ENCODE data around the gene KCNMA1. TPM values are rescaled to one million over a fixed set of nuclear protein-coding genes. Genes with fewer than 3 reads are reported as not detected.

Gene KCNMA1
- total RNA-seq, 3 donors from 2014 or later (not counting 1 experiment from before 2014, with no cell fraction given) = 0.40 to 1.8 (median 0.63) TPM

- ATAC-seq = no peak
- H3K9me3 ChIP-seq (ENCODE audit: control insufficient read depth, insufficient read depth, low read length) = no peaks in the 10 kb centered on the region
- H3K27ac ChIP-seq (ENCODE audit: low read length) = no peak overlapping the region
- intact Hi-C loops (cut with micrococcal nuclease) = no loop called here
- no peak for DNase-seq
- no peak overlapping the region for H3K4me3 Mint-ChIP-seq
- no peak overlapping the region for H3K4me3 ChIP-seq (ENCODE audit: low read length)
- H3K9me3 Mint-ChIP-seq = no peaks in the 10 kb centered on the region
- no peaks in the 10 kb centered on the region for H3K36me3 Mint-ChIP-seq
- no peaks in the 10 kb centered on the region for H3K4me1 ChIP-seq (ENCODE audit: control insufficient read depth, insufficient read depth, low read length)
- H3K27me3 ChIP-seq (ENCODE audit: control insufficient read depth, insufficient read depth, low read length) = no peaks in the 10 kb centered on the region
- 92% methylated on average over 6 of the region's 7 CpGs for WGBS (ENCODE audit: insufficient coverage)
- H3K27me3 Mint-ChIP-seq (ENCODE audit: low read depth in 2 of 2) = peaks cover 7 to 8% of the 10 kb centered on the region in 2 donors
- TF ChIP-seq CTCF (IDR thresholded peaks at IDR 0.05) = no peak
- no peaks in the 10 kb centered on the region for H3K36me3 ChIP-seq (ENCODE audit: control insufficient read depth, insufficient read depth, low read length)
- no peak overlapping the region for H3K27ac Mint-ChIP-seq
- H3K4me1 Mint-ChIP-seq = no peaks in the 10 kb centered on the region
These were observed 192.1 kb downstream of the KCNMA1 start for GRCh38 chr10:77445547-77445946.

- no peak overlapping the region for H3K4me3 Mint-ChIP-seq
- no peaks in the 10 kb centered on the region for H3K36me3 ChIP-seq (ENCODE audit: control insufficient read depth, insufficient read depth, low read length)
- intact Hi-C loops (cut with micrococcal nuclease) = no loop called here
- ATAC-seq (no peak), DNase-seq (no peak)
- TF ChIP-seq CTCF (IDR thresholded peaks at IDR 0.05) = no peak
- WGBS (ENCODE audit: insufficient coverage) = 81% methylated on average over 2 of the region's 2 CpGs
- peaks cover 7 to 8% of the 10 kb centered on the region in 2 donors for H3K27me3 Mint-ChIP-seq (ENCODE audit: low read depth in 2 of 2)
- no peak overlapping the region for H3K27ac Mint-ChIP-seq
- H3K36me3 Mint-ChIP-seq = no peaks in the 10 kb centered on the region
- no peak overlapping the region for H3K27ac ChIP-seq (ENCODE audit: low read length)
- no peaks in the 10 kb centered on the region for H3K27me3 ChIP-seq (ENCODE audit: control insufficient read depth, insufficient read depth, low read length)
- H3K4me1 Mint-ChIP-seq = no peaks in the 10 kb centered on the region
- no peaks in the 10 kb centered on the region for H3K4me1 ChIP-seq (ENCODE audit: control insufficient read depth, insufficient read depth, low read length)
- no peak overlapping the region for H3K4me3 ChIP-seq (ENCODE audit: low read length)
- no peaks in the 10 kb centered on the region for H3K9me3 Mint-ChIP-seq
- no peaks in the 10 kb centered on the region for H3K9me3 ChIP-seq (ENCODE audit: control insufficient read depth, insufficient read depth, low read length)
These were observed 193.6 kb downstream of the KCNMA1 start for GRCh38 chr10:77444041-77444440.

GRCh38 chr10:77442699-77443189, 194.9 kb downstream of the KCNMA1 start:
- no peaks in the 10 kb centered on the region for H3K9me3 ChIP-seq (ENCODE audit: control insufficient read depth, insufficient read depth, low read length)
- Mint-ChIP-seq H3K27me3 (ENCODE audit: low read depth in 2 of 2) (peaks cover 7 to 8% of the 10 kb centered on the region in 2 donors), H3K36me3 (no peaks in the 10 kb centered on the region), H3K27ac (no peak overlapping the region), H3K4me1 (no peaks in the 10 kb centered on the region), H3K4me3 (no peak overlapping the region), H3K9me3 (no peaks in the 10 kb centered on the region)
- no peak for ATAC-seq
- no peak overlapping the region for H3K4me3 ChIP-seq (ENCODE audit: low read length)
- H3K4me1 ChIP-seq (ENCODE audit: control insufficient read depth, insufficient read depth, low read length) = no peaks in the 10 kb centered on the region
- WGBS (ENCODE audit: insufficient coverage) = 79% methylated on average over 6 of the region's 6 CpGs
- DNase-seq = no peak
- H3K27me3 ChIP-seq (ENCODE audit: control insufficient read depth, insufficient read depth, low read length) = no peaks in the 10 kb centered on the region
- no peak overlapping the region for H3K27ac ChIP-seq (ENCODE audit: low read length)
- H3K36me3 ChIP-seq (ENCODE audit: control insufficient read depth, insufficient read depth, low read length) = no peaks in the 10 kb centered on the region
- TF ChIP-seq CTCF (IDR thresholded peaks at IDR 0.05) = no peak
- intact Hi-C loops (cut with micrococcal nuclease) = no loop called here
